Ishikawa (cell line): ENCODE measurements around the gene ZNF778.

Source experiments
- CEBPB ChIP-seq: IDR thresholded peaks from 2 replicates; pipeline ENCODE4 v1.6.1; 2012
- CREB1 ChIP-seq: IDR thresholded peaks from 2 replicates; pipeline ENCODE4 v1.6.1; 2012; ENCODE audit warnings: low read depth
- EGR1 ChIP-seq: IDR thresholded peaks from 2 replicates; pipeline ENCODE4 v1.6.1; 2012
- EP300 ChIP-seq: IDR thresholded peaks from 2 replicates; pipeline ENCODE4 v1.6.1; 2012; ENCODE audit warnings: borderline replicate concordance
- FOXM1 ChIP-seq: IDR thresholded peaks from 2 replicates; pipeline ENCODE4 v1.6.1; 2012; ENCODE audit warnings: low read depth, borderline replicate concordance
- NFIC ChIP-seq: IDR thresholded peaks from 2 replicates; pipeline ENCODE4 v1.6.1; 2012
- RAD21 ChIP-seq: IDR thresholded peaks from 2 replicates; pipeline ENCODE4 v1.6.1; 2012; ENCODE audit warnings: low read depth
- TAF1 ChIP-seq: IDR thresholded peaks from 2 replicates; pipeline ENCODE4 v1.6.1; 2012; ENCODE audit warnings: low read depth, mild to moderate bottlenecking
- TCF12 ChIP-seq: IDR thresholded peaks from 2 replicates; pipeline ENCODE4 v1.6.1; 2012; ENCODE audit warnings: low read depth
- TEAD4 ChIP-seq: IDR thresholded peaks from 2 replicates; pipeline ENCODE4 v1.6.1; 2012
- YY1 ChIP-seq: IDR thresholded peaks from 2 replicates; pipeline ENCODE4 v1.6.1; 2012; ENCODE audit warnings: low read depth
- ZBTB7A ChIP-seq: IDR thresholded peaks from 2 replicates; pipeline ENCODE4 v1.6.1; 2012; ENCODE audit warnings: low read depth
- TF ChIP-seq, protein P1 (sequence below): IDR thresholded peaks from 2 replicates; pipeline ENCODE4 v1.6.1; 2012
- TF ChIP-seq, protein P2 (sequence below): IDR thresholded peaks from 2 replicates; pipeline ENCODE4 v1.6.1; 2012; ENCODE audit warnings: low read depth, mild to moderate bottlenecking
- TF ChIP-seq, protein P3 (sequence below): IDR thresholded peaks from 2 replicates; pipeline ENCODE4 v1.6.1; 2012

Gene ZNF778

DNA sequence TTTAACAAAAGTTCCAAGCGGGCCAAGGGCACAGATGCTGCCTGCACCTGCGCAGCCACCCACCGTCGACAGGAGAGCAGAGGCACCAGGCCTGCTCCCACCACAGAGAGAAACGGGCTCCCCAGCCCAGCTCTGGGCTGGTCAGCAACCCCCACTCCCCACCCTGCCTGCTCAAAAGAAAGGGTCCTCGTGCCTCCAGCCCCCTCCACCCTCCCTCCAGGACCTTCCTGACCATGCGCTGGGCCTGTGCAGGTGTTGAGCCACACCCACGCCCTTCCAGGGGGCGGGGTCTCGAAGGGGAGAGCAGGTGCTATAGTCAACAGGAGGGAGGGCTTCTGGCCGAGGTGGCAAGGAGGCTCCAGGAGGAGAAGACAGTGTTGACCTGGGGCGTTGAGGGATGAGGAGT is 25.3 kb downstream of the ZNF778 start:
- no peak for TF ChIP-seq TCF12
- no peak for TF ChIP-seq EP300
- TF ChIP-seq CEBPB, result no peak
- no peak for TF ChIP-seq FOXM1
- no peak for TF ChIP-seq YY1
- TF ChIP-seq RAD21, result no peak
- TF ChIP-seq TEAD4, result no peak
- TF ChIP-seq, protein P1, sequence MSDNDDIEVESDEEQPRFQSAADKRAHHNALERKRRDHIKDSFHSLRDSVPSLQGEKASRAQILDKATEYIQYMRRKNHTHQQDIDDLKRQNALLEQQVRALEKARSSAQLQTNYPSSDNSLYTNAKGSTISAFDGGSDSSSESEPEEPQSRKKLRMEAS, result no peak

DNA sequence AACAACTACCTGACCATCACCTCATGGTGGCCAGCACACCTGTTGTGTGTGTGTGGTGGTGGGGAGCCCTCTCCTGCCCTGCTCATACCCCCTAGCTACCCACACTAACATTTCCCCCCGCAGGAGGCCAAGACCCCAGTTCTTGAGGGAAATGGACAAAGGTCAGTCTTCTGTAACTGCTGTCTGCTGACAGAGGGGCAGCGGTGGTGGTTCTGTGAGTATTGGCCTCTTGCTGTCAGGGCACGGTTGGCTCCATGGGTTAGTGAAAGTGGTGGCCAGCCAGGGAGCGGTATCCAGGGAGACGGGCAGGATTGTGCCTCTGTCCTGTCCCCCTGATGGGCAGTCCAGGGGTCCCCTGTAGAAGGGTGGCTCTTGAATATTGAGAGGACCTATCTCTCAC is 26.2 kb downstream of the ZNF778 start:
- no peak for TF ChIP-seq TAF1
- no peak for TF ChIP-seq CREB1
- no peak for TF ChIP-seq TCF12
- TF ChIP-seq ZBTB7A, result no peak
- no peak for TF ChIP-seq CEBPB
- TF ChIP-seq FOXM1, result no peak
- no peak for TF ChIP-seq YY1
- TF ChIP-seq NFIC, result no peak
- TF ChIP-seq, protein P2, sequence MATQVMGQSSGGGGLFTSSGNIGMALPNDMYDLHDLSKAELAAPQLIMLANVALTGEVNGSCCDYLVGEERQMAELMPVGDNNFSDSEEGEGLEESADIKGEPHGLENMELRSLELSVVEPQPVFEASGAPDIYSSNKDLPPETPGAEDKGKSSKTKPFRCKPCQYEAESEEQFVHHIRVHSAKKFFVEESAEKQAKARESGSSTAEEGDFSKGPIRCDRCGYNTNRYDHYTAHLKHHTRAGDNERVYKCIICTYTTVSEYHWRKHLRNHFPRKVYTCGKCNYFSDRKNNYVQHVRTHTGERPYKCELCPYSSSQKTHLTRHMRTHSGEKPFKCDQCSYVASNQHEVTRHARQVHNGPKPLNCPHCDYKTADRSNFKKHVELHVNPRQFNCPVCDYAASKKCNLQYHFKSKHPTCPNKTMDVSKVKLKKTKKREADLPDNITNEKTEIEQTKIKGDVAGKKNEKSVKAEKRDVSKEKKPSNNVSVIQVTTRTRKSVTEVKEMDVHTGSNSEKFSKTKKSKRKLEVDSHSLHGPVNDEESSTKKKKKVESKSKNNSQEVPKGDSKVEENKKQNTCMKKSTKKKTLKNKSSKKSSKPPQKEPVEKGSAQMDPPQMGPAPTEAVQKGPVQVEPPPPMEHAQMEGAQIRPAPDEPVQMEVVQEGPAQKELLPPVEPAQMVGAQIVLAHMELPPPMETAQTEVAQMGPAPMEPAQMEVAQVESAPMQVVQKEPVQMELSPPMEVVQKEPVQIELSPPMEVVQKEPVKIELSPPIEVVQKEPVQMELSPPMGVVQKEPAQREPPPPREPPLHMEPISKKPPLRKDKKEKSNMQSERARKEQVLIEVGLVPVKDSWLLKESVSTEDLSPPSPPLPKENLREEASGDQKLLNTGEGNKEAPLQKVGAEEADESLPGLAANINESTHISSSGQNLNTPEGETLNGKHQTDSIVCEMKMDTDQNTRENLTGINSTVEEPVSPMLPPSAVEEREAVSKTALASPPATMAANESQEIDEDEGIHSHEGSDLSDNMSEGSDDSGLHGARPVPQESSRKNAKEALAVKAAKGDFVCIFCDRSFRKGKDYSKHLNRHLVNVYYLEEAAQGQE, result no peak
- TF ChIP-seq, protein P1, result no peak
- no peak for TF ChIP-seq RAD21
- TF ChIP-seq EGR1, result no peak
- TF ChIP-seq, protein P3, sequence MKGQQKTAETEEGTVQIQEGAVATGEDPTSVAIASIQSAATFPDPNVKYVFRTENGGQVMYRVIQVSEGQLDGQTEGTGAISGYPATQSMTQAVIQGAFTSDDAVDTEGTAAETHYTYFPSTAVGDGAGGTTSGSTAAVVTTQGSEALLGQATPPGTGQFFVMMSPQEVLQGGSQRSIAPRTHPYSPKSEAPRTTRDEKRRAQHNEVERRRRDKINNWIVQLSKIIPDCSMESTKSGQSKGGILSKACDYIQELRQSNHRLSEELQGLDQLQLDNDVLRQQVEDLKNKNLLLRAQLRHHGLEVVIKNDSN, result no peak
- no peak for TF ChIP-seq TEAD4
- no peak for TF ChIP-seq EP300

DNA sequence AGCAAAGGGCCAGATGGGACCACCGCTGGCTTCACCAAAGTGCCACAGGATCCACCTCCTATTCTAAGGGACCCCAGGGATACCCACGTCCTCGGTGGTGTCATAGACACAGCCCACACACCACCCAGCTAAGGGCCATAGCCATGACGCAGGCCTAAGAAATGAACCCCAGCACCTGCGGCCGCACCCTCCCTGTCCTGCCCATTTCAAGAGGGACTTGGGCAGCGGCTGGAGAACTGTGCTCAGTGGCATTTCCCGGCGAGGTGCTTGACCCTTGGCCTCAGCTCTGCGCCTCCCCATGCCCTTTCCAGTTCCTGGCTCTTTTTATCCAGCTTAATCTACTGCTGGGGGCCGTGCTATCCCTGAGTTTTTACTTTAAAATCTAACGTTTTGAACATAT is 27.3 kb downstream of the ZNF778 start:
- TF ChIP-seq EP300 (no peak), TCF12 (no peak), YY1 (no peak), TEAD4 (no peak), RAD21 (no peak), FOXM1 (no peak), CEBPB (no peak), CREB1 (no peak), TAF1 (no peak), ZBTB7A (no peak), NFIC (no peak), EGR1 (no peak)
- TF ChIP-seq, protein P2, result no peak
- TF ChIP-seq, protein P3, result no peak
- TF ChIP-seq, protein P1, result no peak

DNA sequence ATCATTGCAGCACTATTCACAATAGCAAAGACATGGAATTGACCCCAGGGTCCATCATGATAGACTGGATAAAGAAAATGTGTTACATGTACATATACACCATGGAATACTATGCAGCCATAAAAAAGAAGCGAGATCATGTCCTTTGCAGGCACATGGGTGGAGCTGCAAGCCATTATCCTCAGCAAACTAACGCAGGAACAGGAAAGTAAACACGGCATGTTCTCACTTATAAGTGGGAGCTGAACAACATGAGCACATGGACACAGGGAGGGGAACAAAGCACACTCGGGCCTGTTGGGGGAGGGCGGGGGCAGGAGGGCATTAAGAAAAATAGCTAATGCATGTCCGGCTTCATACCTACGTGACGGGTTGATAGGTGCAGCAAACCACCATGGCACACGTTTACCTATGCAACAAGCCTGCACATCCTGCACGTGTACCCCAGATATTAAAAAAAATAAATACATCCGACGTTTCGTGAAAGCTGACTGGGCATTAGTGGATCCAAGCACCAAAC is 28.9 kb downstream of the ZNF778 start:
- TF ChIP-seq CREB1 (no peak), FOXM1 (no peak), EGR1 (no peak), RAD21 (no peak), ZBTB7A (no peak), NFIC (no peak), TEAD4 (no peak), TAF1 (no peak), EP300 (no peak), YY1 (no peak), CEBPB (no peak), TCF12 (no peak)
- TF ChIP-seq, protein P1, result no peak
- TF ChIP-seq, protein P2, result no peak
- TF ChIP-seq, protein P3, result no peak
